Measurements from ENCODE around the gene ARAF. TPM values are rescaled to one million over a fixed set of nuclear protein-coding genes. Genes with fewer than 3 reads are reported as not detected.

Gene ARAF
- total RNA-seq, 1 experiment from 2014 or later: 60.0 TPM

GRCh38 chrX:47523297-47523696 lies 37.7 kb upstream of the ARAF start:
- intact Hi-C loops (cut with micrococcal nuclease; ENCODE audit: unreplicated experiment): loop anchor here (2.0 kb wide), 1 partner anchor 330 kb away; the partner anchor contains the start of gene UBA1
- DNase-seq (ENCODE audit: low spot score): peak; percentile 79
- Histone ChIP-seq H3K9me3 (ENCODE audit: low read depth, low read length, poor library complexity, severe bottlenecking) (no peaks in the 10 kb centered on the region), H3K36me3 (ENCODE audit: insufficient read depth, low read length, poor library complexity, severe bottlenecking) (no peaks in the 10 kb centered on the region), H3K27ac (ENCODE audit: low read depth, low read length, poor library complexity, severe bottlenecking) (peak overlapping the region; percentile 50), H3K4me3 (ENCODE audit: low read depth, low read length, poor library complexity, severe bottlenecking) (peak overlapping the region; percentile 55), H3K27me3 (replicated peaks; ENCODE audit: insufficient read depth, low read depth, low read length, poor library complexity) (no peaks in the 10 kb centered on the region), H3K4me1 (ENCODE audit: insufficient read depth, low read length, poor library complexity, severe bottlenecking) (no peaks in the 10 kb centered on the region)
- CTCF ChIA-PET: interaction anchor here (0.6 to 1.4 kb wide), 3 partner anchors 26 to 306 kb away, joined by 4 to 9 read pairs (median 5); no protein-coding TSS in a partner anchor
- TF ChIP-seq EZH2 (IDR thresholded peaks at IDR 0.05; ENCODE audit: borderline replicate concordance, low read depth, low read length, poor library complexity, severe bottlenecking): no peak
- TF ChIP-seq, protein P1, sequence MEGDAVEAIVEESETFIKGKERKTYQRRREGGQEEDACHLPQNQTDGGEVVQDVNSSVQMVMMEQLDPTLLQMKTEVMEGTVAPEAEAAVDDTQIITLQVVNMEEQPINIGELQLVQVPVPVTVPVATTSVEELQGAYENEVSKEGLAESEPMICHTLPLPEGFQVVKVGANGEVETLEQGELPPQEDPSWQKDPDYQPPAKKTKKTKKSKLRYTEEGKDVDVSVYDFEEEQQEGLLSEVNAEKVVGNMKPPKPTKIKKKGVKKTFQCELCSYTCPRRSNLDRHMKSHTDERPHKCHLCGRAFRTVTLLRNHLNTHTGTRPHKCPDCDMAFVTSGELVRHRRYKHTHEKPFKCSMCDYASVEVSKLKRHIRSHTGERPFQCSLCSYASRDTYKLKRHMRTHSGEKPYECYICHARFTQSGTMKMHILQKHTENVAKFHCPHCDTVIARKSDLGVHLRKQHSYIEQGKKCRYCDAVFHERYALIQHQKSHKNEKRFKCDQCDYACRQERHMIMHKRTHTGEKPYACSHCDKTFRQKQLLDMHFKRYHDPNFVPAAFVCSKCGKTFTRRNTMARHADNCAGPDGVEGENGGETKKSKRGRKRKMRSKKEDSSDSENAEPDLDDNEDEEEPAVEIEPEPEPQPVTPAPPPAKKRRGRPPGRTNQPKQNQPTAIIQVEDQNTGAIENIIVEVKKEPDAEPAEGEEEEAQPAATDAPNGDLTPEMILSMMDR (conservative IDR thresholded peaks at IDR 0.05; ENCODE audit: low read depth, low read length): peak; percentile 73
- POLR2A ChIA-PET (ENCODE audit: low non-redundant PET): no interaction called here
- BruUV-seq (replicated peaks): no TSS peak

DNA sequence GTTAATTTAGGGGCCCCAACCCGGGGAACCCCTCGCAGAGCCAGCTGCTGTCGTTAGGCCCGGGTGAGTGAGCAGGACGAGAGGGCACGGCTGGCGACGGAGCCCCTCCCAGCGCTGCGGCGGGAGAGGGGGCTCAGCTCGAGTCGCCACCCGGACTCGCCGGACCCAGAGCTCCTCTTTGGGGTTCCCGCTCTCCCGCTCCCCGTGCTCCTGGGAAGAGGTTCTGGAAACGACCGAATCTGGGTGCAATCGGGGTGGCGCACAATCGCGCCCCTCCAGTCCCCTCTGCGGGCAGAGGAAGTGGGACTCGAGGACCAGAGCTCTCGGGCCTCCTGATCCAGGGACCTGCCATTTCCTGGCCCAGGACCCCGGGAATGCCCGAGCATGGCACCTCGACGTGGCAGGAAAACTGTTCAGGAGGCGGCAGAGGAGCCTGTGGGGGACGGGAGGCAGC lies 37.3 kb upstream of the ARAF start:
- ChIA-PET CTCF (interaction anchor here (1.2 to 1.4 kb wide), 2 partner anchors 26 to 306 kb away, joined by 5 to 9 read pairs; no protein-coding TSS in a partner anchor), POLR2A (ENCODE audit: low non-redundant PET) (no interaction called here)
- no peak for DNase-seq (ENCODE audit: low spot score)
- H3K27ac ChIP-seq (ENCODE audit: low read depth, low read length, poor library complexity, severe bottlenecking): peak overlapping the region; percentile 50
- peak overlapping the region; percentile 55 for H3K4me3 ChIP-seq (ENCODE audit: low read depth, low read length, poor library complexity, severe bottlenecking)
- no TSS peak for BruUV-seq (replicated peaks)
- H3K36me3 ChIP-seq (ENCODE audit: insufficient read depth, low read length, poor library complexity, severe bottlenecking): no peaks in the 10 kb centered on the region
- no peaks in the 10 kb centered on the region for H3K9me3 ChIP-seq (ENCODE audit: low read depth, low read length, poor library complexity, severe bottlenecking)
- TF ChIP-seq, protein P1 (conservative IDR thresholded peaks at IDR 0.05; ENCODE audit: low read depth, low read length): no peak
- no peak for TF ChIP-seq EZH2 (IDR thresholded peaks at IDR 0.05; ENCODE audit: borderline replicate concordance, low read depth, low read length, poor library complexity, severe bottlenecking)
- intact Hi-C loops (cut with micrococcal nuclease; ENCODE audit: unreplicated experiment): loop anchor here (2.0 kb wide), 1 partner anchor 331 kb away; the partner anchor contains the start of gene UBA1
- H3K4me1 ChIP-seq (ENCODE audit: insufficient read depth, low read length, poor library complexity, severe bottlenecking): no peaks in the 10 kb centered on the region
- no peaks in the 10 kb centered on the region for H3K27me3 ChIP-seq (replicated peaks; ENCODE audit: insufficient read depth, low read depth, low read length, poor library complexity)

DNA sequence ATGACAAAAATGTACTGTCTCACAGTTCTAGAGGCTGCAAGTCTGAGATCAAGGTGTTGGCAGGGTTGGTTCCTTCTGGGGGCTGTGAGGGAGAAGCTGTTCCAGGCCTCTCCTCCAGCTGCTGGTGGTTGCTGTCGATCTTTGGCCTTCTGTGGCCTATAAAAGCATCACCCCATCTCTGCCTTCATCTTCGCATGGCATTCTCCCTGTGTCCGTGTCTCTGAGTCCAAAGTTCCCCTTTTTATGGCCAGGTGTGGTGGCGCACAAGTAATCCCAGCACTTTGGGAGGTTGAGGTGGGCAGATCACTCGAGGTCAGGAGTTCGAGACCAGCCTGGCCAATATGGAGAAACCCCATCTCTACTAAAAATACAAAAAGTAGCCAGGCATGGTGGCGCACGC lies 31.5 kb upstream of the ARAF start:
- no peak overlapping the region for H3K27ac ChIP-seq (ENCODE audit: low read depth, low read length, poor library complexity, severe bottlenecking)
- H3K4me1 ChIP-seq (ENCODE audit: insufficient read depth, low read length, poor library complexity, severe bottlenecking): no peaks in the 10 kb centered on the region
- TF ChIP-seq, protein P1 (conservative IDR thresholded peaks at IDR 0.05; ENCODE audit: low read depth, low read length): no peak
- TF ChIP-seq EZH2 (IDR thresholded peaks at IDR 0.05; ENCODE audit: borderline replicate concordance, low read depth, low read length, poor library complexity, severe bottlenecking): no peak
- H3K9me3 ChIP-seq (ENCODE audit: low read depth, low read length, poor library complexity, severe bottlenecking): no peaks in the 10 kb centered on the region
- no peak for DNase-seq (ENCODE audit: low spot score)
- intact Hi-C loops (cut with micrococcal nuclease; ENCODE audit: unreplicated experiment): no loop called here
- ChIA-PET CTCF (no interaction called here), POLR2A (ENCODE audit: low non-redundant PET) (no interaction called here)
- no peaks in the 10 kb centered on the region for H3K27me3 ChIP-seq (replicated peaks; ENCODE audit: insufficient read depth, low read depth, low read length, poor library complexity)
- no TSS peak for BruUV-seq (replicated peaks)
- H3K36me3 ChIP-seq (ENCODE audit: insufficient read depth, low read length, poor library complexity, severe bottlenecking): no peaks in the 10 kb centered on the region
- no peak overlapping the region for H3K4me3 ChIP-seq (ENCODE audit: low read depth, low read length, poor library complexity, severe bottlenecking)
